ENCODE measurements around the gene PLA2G4E. TPM values are rescaled to one million over a fixed set of nuclear protein-coding genes. Genes with fewer than 3 reads are reported as not detected.
A peak's percentile ranks its signal among the peaks of the same experiment; 100 is the strongest.

PLA2G4E gene
- total RNA-seq, 2 experiments from 2014 or later = not detected

GRCh38 chr15:41972253-41973242 lies 48.3 kb downstream of the PLA2G4E start, which contains the start of gene EHD4:
Gene EHD4, minus strand, starts transcription at chr15:41972557. Its CDS starts 63 bp downstream, at chr15:41972494.
- Mint-ChIP-seq H3K27ac (peak within 1 kb of the TSS; percentile 96), H3K4me3 (peak within 1 kb of the TSS; percentile 90), H3K27me3 (peaks cover 18% of the 10 kb centered on the region), H3K4me1 (peaks cover 52% of the 10 kb centered on the region), H3K9me3 (no peaks in the 10 kb centered on the region), H3K36me3 (ENCODE audit: low read depth) (peaks cover 4% of the 10 kb centered on the region)
- ChIA-PET CTCF (interaction anchor here (0.5 to 3.0 kb wide), 14 partner anchors 8 to 200 kb away, joined by 3 to 17 read pairs (median 4); partner anchors contain the start of gene MAPKBP1), POLR2A (interaction anchor here (1.4 to 2.2 kb wide), 2 partner anchors 32 to 35 kb away, joined by 5 to 11 read pairs; no protein-coding TSS in a partner anchor)
- peak; percentile 97 for DNase-seq

DNA sequence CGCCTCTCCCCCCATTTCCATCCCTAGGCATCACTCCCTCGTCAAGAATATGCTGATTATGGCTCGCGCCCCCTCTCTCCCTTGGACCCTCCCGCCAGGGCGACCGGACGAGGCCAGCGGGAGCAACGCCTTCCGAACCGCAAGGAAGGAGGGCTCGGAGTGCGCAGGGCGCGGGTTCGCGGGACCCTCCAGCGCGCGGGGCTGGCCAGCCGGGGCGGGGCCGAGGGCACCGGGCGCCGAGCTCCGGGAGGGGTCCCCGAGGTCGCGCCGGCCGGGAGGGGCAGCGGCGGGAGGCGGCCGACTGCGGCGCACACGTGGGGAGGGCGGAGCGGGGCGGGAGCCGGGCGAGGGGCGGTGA lies 49.0 kb downstream of the PLA2G4E start:
- peaks cover 57% of the 10 kb centered on the region for H3K4me1 Mint-ChIP-seq
- peak overlapping the region; percentile 96 for H3K27ac Mint-ChIP-seq
- ChIA-PET POLR2A (interaction anchor here (1.4 to 2.2 kb wide), 2 partner anchors 31 to 35 kb away, joined by 5 to 11 read pairs; no protein-coding TSS in a partner anchor), CTCF (interaction anchor here (0.5 to 3.0 kb wide), 9 partner anchors 10 to 199 kb away, joined by 3 to 17 read pairs (median 5); partner anchors contain the start of gene MAPKBP1)
- H3K27me3 Mint-ChIP-seq = peaks cover 14% of the 10 kb centered on the region
- peak; percentile 35 for DNase-seq
- H3K9me3 Mint-ChIP-seq = no peaks in the 10 kb centered on the region
- peaks cover 4% of the 10 kb centered on the region for H3K36me3 Mint-ChIP-seq (ENCODE audit: low read depth)
- peak overlapping the region; percentile 90 for H3K4me3 Mint-ChIP-seq

GRCh38 chr15:41971089-41971894 lies 49.5 kb downstream of the PLA2G4E start:
- CTCF ChIA-PET = interaction anchor here (1.4 to 2.0 kb wide), 3 partner anchors 9 to 198 kb away, joined by 3 to 6 read pairs (median 5); no protein-coding TSS in a partner anchor
- peaks cover 4% of the 10 kb centered on the region for H3K36me3 Mint-ChIP-seq (ENCODE audit: low read depth)

GRCh38 chr15:41970456-41970855 lies 50.4 kb downstream of the PLA2G4E start:
- Mint-ChIP-seq H3K36me3 (ENCODE audit: low read depth) (peaks cover 8% of the 10 kb centered on the region), H3K4me1 (peaks cover 67% of the 10 kb centered on the region), H3K9me3 (no peaks in the 10 kb centered on the region), H3K27me3 (peaks cover 8% of the 10 kb centered on the region), H3K27ac (peak overlapping the region; percentile 91), H3K4me3 (peak overlapping the region; percentile 82)
- no peak for DNase-seq
- ChIA-PET POLR2A (interaction anchor here (0.5 to 1.6 kb wide), 4 partner anchors 30 to 272 kb away, joined by 3 to 6 read pairs (median 4); no protein-coding TSS in a partner anchor), CTCF (interaction anchor here (0.8 to 2.0 kb wide), 6 partner anchors 9 to 198 kb away, joined by 3 to 6 read pairs (median 3); no protein-coding TSS in a partner anchor)

More at GRCh38 chr15:41971089-41971894, 49.5 kb downstream of the PLA2G4E start:
- Mint-ChIP-seq H3K4me3 (peak overlapping the region; percentile 82), H3K27ac (peak overlapping the region; percentile 91), H3K27me3 (peaks cover 14% of the 10 kb centered on the region), H3K4me1 (peaks cover 63% of the 10 kb centered on the region), H3K9me3 (no peaks in the 10 kb centered on the region)
- DNase-seq = peak; percentile 74
- POLR2A ChIA-PET = interaction anchor here (0.6 to 2.2 kb wide), 3 partner anchors 31 to 271 kb away, joined by 3 to 11 read pairs (median 6); no protein-coding TSS in a partner anchor

DNA sequence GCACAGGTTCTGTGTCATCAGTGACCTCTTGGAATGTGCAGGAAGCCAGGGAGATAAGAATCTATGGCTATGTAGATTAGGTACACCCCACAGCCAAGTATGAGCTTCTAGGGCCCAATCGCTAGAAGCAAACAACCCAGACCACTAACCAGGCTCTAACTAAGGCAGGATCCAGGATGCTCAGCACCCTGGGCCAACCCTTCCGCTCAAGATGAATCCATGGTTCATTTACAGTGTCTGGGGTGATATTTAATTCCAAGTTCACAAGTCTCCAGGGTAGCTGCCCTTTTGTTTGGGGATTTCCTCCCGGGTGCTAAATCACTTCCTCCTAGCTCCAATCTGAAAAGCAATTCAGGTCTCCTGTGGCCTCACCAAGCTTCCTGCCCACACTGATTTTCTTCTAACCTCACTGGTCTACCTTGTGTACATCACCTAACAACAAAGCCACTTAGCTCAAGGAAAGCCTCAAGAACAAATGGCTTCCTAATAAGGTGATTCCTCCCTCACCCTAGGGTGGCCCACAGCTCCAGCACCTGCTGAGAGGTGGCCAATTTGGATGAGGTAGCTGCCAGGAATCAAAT lies 50.9 kb downstream of the PLA2G4E start:
- H3K4me1 Mint-ChIP-seq = peaks cover 69% of the 10 kb centered on the region
- peak; percentile 70 for DNase-seq
- peak overlapping the region; percentile 91 for H3K27ac Mint-ChIP-seq
- H3K36me3 Mint-ChIP-seq (ENCODE audit: low read depth) = peaks cover 8% of the 10 kb centered on the region
- ChIA-PET CTCF (interaction anchor here (0.8 to 2.0 kb wide), 6 partner anchors 10 to 197 kb away, joined by 3 to 6 read pairs (median 3); no protein-coding TSS in a partner anchor), POLR2A (interaction anchor here (0.5 to 1.6 kb wide), 3 partner anchors 30 to 49 kb away, joined by 3 to 6 read pairs (median 5); no protein-coding TSS in a partner anchor)
- H3K4me3 Mint-ChIP-seq = peak overlapping the region; percentile 82
- peaks cover 8% of the 10 kb centered on the region for H3K27me3 Mint-ChIP-seq
- no peaks in the 10 kb centered on the region for H3K9me3 Mint-ChIP-seq

DNA sequence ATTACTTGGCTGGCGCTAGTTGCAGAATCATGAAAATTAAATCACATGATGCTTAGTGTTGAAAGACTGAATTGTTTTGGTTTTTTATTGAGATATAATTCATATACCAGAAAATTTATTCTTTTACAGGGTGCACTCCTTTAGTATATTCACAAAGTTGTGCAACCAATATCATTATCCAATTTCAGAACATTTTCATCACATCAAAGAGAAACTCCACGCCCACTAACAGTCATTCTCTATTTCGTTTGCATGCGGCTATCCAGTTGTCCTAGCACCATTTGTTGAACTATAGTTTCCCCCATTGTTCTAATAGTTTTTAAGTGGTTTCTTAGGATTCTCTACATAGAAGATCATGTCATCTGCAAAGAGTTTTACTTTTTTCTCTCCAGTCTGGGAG lies 52.1 kb downstream of the PLA2G4E start:
- ChIA-PET POLR2A (no interaction called here), CTCF (interaction anchor here (0.6 to 1.9 kb wide), 4 partner anchors 14 to 1707 kb away, joined by 3 to 4 read pairs (median 3); no protein-coding TSS in a partner anchor)
- Mint-ChIP-seq H3K27me3 (no peaks in the 10 kb centered on the region), H3K27ac (no peak overlapping the region), H3K4me1 (peaks cover 64% of the 10 kb centered on the region), H3K9me3 (no peaks in the 10 kb centered on the region), H3K36me3 (ENCODE audit: low read depth) (peaks cover 8% of the 10 kb centered on the region), H3K4me3 (no peak overlapping the region)
- no peak for DNase-seq

- peaks cover 8% of the 10 kb centered on the region for H3K36me3 Mint-ChIP-seq (ENCODE audit: low read depth)
- no peak for DNase-seq
- peak overlapping the region; percentile 63 for H3K27ac Mint-ChIP-seq
- no peak overlapping the region for H3K4me3 Mint-ChIP-seq
- no peaks in the 10 kb centered on the region for H3K27me3 Mint-ChIP-seq
- CTCF ChIA-PET = interaction anchor here (0.8 to 1.8 kb wide), 4 partner anchors 10 to 30 kb away, joined by 3 to 6 read pairs (median 4); no protein-coding TSS in a partner anchor
- H3K4me1 Mint-ChIP-seq = peaks cover 54% of the 10 kb centered on the region
- POLR2A ChIA-PET = no interaction called here
- H3K9me3 Mint-ChIP-seq = no peaks in the 10 kb centered on the region
These were observed 53.2 kb downstream of the PLA2G4E start for GRCh38 chr15:41967506-41968206.

- no peaks in the 10 kb centered on the region for H3K9me3 Mint-ChIP-seq
- peak overlapping the region; percentile 15 for H3K27ac Mint-ChIP-seq
- CTCF ChIA-PET = interaction anchor here (0.5 to 1.9 kb wide), 5 partner anchors 9 to 287 kb away, joined by 3 to 6 read pairs (median 4); partner anchors contain the start of gene MAPKBP1
- no peak overlapping the region for H3K4me3 Mint-ChIP-seq
- H3K27me3 Mint-ChIP-seq = no peaks in the 10 kb centered on the region
- peaks cover 52% of the 10 kb centered on the region for H3K4me1 Mint-ChIP-seq
- DNase-seq = no peak
- POLR2A ChIA-PET = no interaction called here
- H3K36me3 Mint-ChIP-seq (ENCODE audit: low read depth) = peaks cover 12% of the 10 kb centered on the region
These were observed 53.8 kb downstream of the PLA2G4E start for GRCh38 chr15:41966920-41967465.

- CTCF ChIA-PET = interaction anchor here (0.9 to 1.9 kb wide), 5 partner anchors 8 to 192 kb away, joined by 3 to 6 read pairs (median 4); partner anchors contain the start of gene MAPKBP1
- DNase-seq = no peak
- Mint-ChIP-seq H3K27ac (no peak overlapping the region), H3K4me3 (no peak overlapping the region), H3K27me3 (no peaks in the 10 kb centered on the region), H3K36me3 (ENCODE audit: low read depth) (peaks cover 15% of the 10 kb centered on the region), H3K9me3 (no peaks in the 10 kb centered on the region), H3K4me1 (peaks cover 55% of the 10 kb centered on the region)
- POLR2A ChIA-PET = no interaction called here
These were observed 54.4 kb downstream of the PLA2G4E start for GRCh38 chr15:41966414-41966812.

GRCh38 chr15:41965441-41966413 lies 55.1 kb downstream of the PLA2G4E start:
- Mint-ChIP-seq H3K27me3 (no peaks in the 10 kb centered on the region), H3K36me3 (ENCODE audit: low read depth) (peaks cover 15% of the 10 kb centered on the region), H3K9me3 (no peaks in the 10 kb centered on the region), H3K4me3 (no peak overlapping the region), H3K27ac (no peak overlapping the region), H3K4me1 (peaks cover 54% of the 10 kb centered on the region)
- ChIA-PET POLR2A (no interaction called here), CTCF (interaction anchor here (1.0 to 1.9 kb wide), 4 partner anchors 8 to 192 kb away, joined by 3 to 6 read pairs (median 4); partner anchors contain the start of gene MAPKBP1)
- no peak for DNase-seq

Data from activated CD4-positive, alpha-beta T cell treated with anti-CD3 and anti-CD28 coated beads, Interleukin-2, amount 10 ng/mL, durations not matched to agents 7 days and 5 days (primary cell).